Lower lobe of right lung (tissue), 2 donors: ENCODE data around the gene NECAB2. TPM values are rescaled to one million over a fixed set of nuclear protein-coding genes. Genes with fewer than 3 reads are reported as not detected.
A peak's percentile ranks its signal among the peaks of the same experiment; 100 is the strongest.

Source experiments
- ATAC-seq, 2 donors: fragments of 200-7000 bp; cut with Tn5 transposase; one replicate each; pipeline ENCODE4 v1.9.1; 2020 to 2022; ENCODE audit warnings: mild to moderate bottlenecking in 2 of 2, moderate library complexity in 2 of 2
- DNase-seq: peaks from one replicate; pipeline ENCODE4 v3.0.0-alpha.2; 2020
- H3K27ac ChIP-seq: fragments of 200-600 bp; one replicate; pipeline ENCODE4 v1.8.0; 2022
- H3K27me3 ChIP-seq: fragments of 200-600 bp; one replicate; pipeline ENCODE4 v1.8.0; 2022; ENCODE audit warnings: low read depth
- H3K36me3 ChIP-seq: fragments of 200-600 bp; one replicate; pipeline ENCODE4 v1.8.0; 2022; ENCODE audit warnings: mild to moderate bottlenecking
- H3K4me1 ChIP-seq: fragments of 200-600 bp; one replicate; pipeline ENCODE4 v1.8.0; 2022
- H3K4me3 ChIP-seq: fragments of 200-600 bp; one replicate; pipeline ENCODE4 v1.8.0; 2022; ENCODE audit warnings: mild to moderate bottlenecking
- H3K9me3 ChIP-seq: fragments of 200-600 bp; one replicate; pipeline ENCODE4 v1.8.0; 2022
- CTCF ChIP-seq: fragments of 200-600 bp; IDR thresholded peaks from one replicate; pipeline ENCODE4 v1.8.0; 2022; ENCODE audit warnings: antibody characterized with exemption, mild to moderate bottlenecking
- intact Hi-C: fragments of 100-400 bp; cut with DNase I; formaldehyde crosslinking; loops from one replicate; pipeline ENCODE4 v1.11.0; 2022
- long read RNA-seq: library from polyadenylated mRNA; unstranded; transcript quantifications from one replicate; pipeline ENCODE4 v2.0.0, GENCODE V29; 2021
- total RNA-seq: library from RNA; stranded (reverse); fragmentation: NEBNext Ultra II Directional; extraction: Animal tissue kit (Norgen Biotek cat#: 25700); gene quantifications from one replicate; pipeline ENCODE4 v1.2.1, GENCODE V29; 2021
- donor health status: DM: no; HTN: yes; CAD: no; lungs with severe emphysema.

The NECAB2 gene
- total RNA-seq, result 0.44 TPM
- long read RNA-seq, result 0 reads

GRCh38 chr16:83967838-83968305 is at the start of gene NECAB2:
Gene NECAB2, plus strand, starts transcription at chr16:83968244. Its CDS starts 405 bp downstream, at chr16:83968649.
- H3K27ac ChIP-seq, result no peak within 1 kb of the TSS
- ATAC-seq (peak; percentile 61 to 66), DNase-seq (peak; percentile 66)
- H3K4me1 ChIP-seq, result no peaks in the 10 kb centered on the region
- H3K36me3 ChIP-seq, result peaks cover 15% of the 10 kb centered on the region
- H3K27me3 ChIP-seq, result peaks cover 13% of the 10 kb centered on the region
- H3K4me3 ChIP-seq, result no peak within 1 kb of the TSS
- H3K9me3 ChIP-seq, result no peaks in the 10 kb centered on the region
- peak; percentile 59 for TF ChIP-seq CTCF
- intact Hi-C loops, result no loop called here

GRCh38 chr16:83920894-83921491 is 47.1 kb upstream of the NECAB2 start:
- Histone ChIP-seq H3K36me3 (peaks cover 46% of the 10 kb centered on the region), H3K9me3 (no peaks in the 10 kb centered on the region), H3K27me3 (no peaks in the 10 kb centered on the region), H3K27ac (no peak overlapping the region), H3K4me3 (no peak overlapping the region), H3K4me1 (no peaks in the 10 kb centered on the region)
- no peak for ATAC-seq
- DNase-seq, result no peak
- no peak for TF ChIP-seq CTCF
- intact Hi-C loops, result no loop called here

- peaks cover 9% of the 10 kb centered on the region for H3K4me1 ChIP-seq
- no peaks in the 10 kb centered on the region for H3K27me3 ChIP-seq
- DNase-seq (no peak), ATAC-seq (no peak)
- H3K36me3 ChIP-seq, result peaks cover 29% of the 10 kb centered on the region
- no peaks in the 10 kb centered on the region for H3K9me3 ChIP-seq
- H3K4me3 ChIP-seq, result no peak overlapping the region
- H3K27ac ChIP-seq, result no peak overlapping the region
- no peak for TF ChIP-seq CTCF
- intact Hi-C loops, result no loop called here
These were observed 44.3 kb upstream of the NECAB2 start for GRCh38 chr16:83923581-83924365.

GRCh38 chr16:83924686-83925085 is 43.4 kb upstream of the NECAB2 start:
- no peak for TF ChIP-seq CTCF
- Histone ChIP-seq H3K27me3 (no peaks in the 10 kb centered on the region), H3K9me3 (no peaks in the 10 kb centered on the region), H3K4me3 (no peak overlapping the region), H3K4me1 (peaks cover 9% of the 10 kb centered on the region), H3K27ac (no peak overlapping the region), H3K36me3 (peaks cover 20% of the 10 kb centered on the region)
- DNase-seq (no peak), ATAC-seq (no peak)
- intact Hi-C loops, result no loop called here

- H3K9me3 ChIP-seq, result no peaks in the 10 kb centered on the region
- DNase-seq (no peak), ATAC-seq (no peak)
- peaks cover 9% of the 10 kb centered on the region for H3K4me1 ChIP-seq
- no peak overlapping the region for H3K27ac ChIP-seq
- no peaks in the 10 kb centered on the region for H3K27me3 ChIP-seq
- intact Hi-C loops, result no loop called here
- no peak for TF ChIP-seq CTCF
- H3K4me3 ChIP-seq, result no peak overlapping the region
- peaks cover 14% of the 10 kb centered on the region for H3K36me3 ChIP-seq
These were observed 42.7 kb upstream of the NECAB2 start for GRCh38 chr16:83925095-83925905.
